HG02885 (cell line): ENCODE measurements around the gene ERBB4.
A peak's percentile ranks its signal among the peaks of the same experiment; 100 is the strongest.
"Not testable (repeated sequence)": the region's sequence is repeated elsewhere in the genome, so short reads cannot be mapped to it uniquely, and the experiment has no call there.

Experiments
- ATAC-seq: cut with Tn5 transposase; IDR thresholded peaks from one replicate; pipeline ENCODE4 v1.9.1; 2021; ENCODE audit warnings: mild to moderate bottlenecking; ENCODE audit not compliant: unreplicated experiment, poor library complexity

Gene ERBB4

GRCh38 chr2:212242724-212243123 lies 295.9 kb downstream of the ERBB4 start:
- ATAC-seq, result no peak

- ATAC-seq, result not testable (repeated sequence)
Observed at GRCh38 chr2:212238152-212238551, 300.4 kb downstream of the ERBB4 start.

- no peak for ATAC-seq
Observed at GRCh38 chr2:212237350-212238095, 301.1 kb downstream of the ERBB4 start.

GRCh38 chr2:212228743-212229171 lies 309.8 kb downstream of the ERBB4 start:
- no peak for ATAC-seq

- ATAC-seq, result no peak
Observed at GRCh38 chr2:212227755-212228154, 310.8 kb downstream of the ERBB4 start.

- no peak for ATAC-seq
Observed at GRCh38 chr2:212226114-212226513, 312.5 kb downstream of the ERBB4 start.

DNA sequence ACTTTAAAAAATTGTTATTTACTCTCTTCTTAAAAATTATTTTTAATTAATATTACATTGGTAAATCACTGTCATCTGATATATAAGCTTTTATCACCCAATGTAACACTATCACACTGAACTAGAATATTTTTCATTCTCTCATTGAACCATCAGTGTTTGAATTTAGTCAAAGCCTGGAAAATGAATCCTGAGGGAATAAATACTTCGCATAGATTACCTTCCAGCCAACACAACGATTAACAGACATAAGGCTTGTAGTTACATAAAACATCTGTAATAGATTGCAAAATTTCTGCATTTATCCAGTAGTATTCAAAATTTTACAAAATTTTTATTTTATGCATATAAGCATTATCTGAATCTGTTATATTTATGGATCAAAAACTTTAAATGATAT lies 314.9 kb downstream of the ERBB4 start:
- no peak for ATAC-seq

- peak; percentile 68 for ATAC-seq
Observed at GRCh38 chr2:212213191-212213590, 325.4 kb downstream of the ERBB4 start.

DNA sequence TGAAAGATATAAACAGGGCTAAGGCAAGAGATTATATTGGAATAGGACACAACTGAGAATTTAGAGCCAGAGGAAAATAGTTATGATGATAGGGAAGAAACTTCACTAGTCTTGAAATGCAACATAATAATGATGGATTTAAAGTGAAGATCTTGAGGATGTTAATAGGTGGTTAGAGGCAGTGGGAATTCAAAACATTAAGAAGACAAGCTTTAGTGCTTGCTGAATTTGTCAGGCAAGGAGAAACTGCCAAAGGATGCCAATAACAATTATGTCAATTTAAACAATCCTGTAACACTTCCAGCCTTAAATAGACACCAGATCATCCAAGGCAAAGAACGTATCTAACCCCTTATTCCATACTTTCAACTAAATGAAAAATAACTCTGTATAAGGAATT lies 330.1 kb downstream of the ERBB4 start:
- no peak for ATAC-seq

GRCh38 chr2:212197776-212198175 lies 340.8 kb downstream of the ERBB4 start:
- ATAC-seq, result no peak

- no peak for ATAC-seq
Observed at GRCh38 chr2:212195626-212196025, 343.0 kb downstream of the ERBB4 start.

- no peak for ATAC-seq
Observed at GRCh38 chr2:212194396-212194795, 344.2 kb downstream of the ERBB4 start.

DNA sequence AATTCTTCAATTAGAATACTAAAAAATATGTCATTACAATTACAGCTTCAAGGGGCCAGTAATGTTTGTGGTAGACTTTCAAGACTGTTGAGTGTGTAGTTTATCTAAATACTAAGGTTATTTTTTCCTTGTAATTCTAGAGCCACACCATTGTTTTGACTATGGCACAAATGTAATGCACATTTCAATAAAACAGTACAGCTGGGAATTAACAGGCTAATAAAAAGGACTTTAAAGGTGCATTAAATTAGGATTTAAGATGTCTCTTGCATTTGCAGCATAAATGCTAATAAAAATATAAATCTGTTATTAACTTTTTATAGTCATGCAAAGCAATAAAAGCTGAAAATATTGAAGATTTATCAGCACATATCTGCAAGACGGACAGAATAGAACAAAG lies 344.8 kb downstream of the ERBB4 start:
- ATAC-seq, result no peak

GRCh38 chr2:212193056-212193455 lies 345.5 kb downstream of the ERBB4 start:
- no peak for ATAC-seq

GRCh38 chr2:212191438-212191837 lies 347.2 kb downstream of the ERBB4 start:
- ATAC-seq, result not testable (repeated sequence)

GRCh38 chr2:212186166-212186565 lies 352.4 kb downstream of the ERBB4 start:
- no peak for ATAC-seq

DNA sequence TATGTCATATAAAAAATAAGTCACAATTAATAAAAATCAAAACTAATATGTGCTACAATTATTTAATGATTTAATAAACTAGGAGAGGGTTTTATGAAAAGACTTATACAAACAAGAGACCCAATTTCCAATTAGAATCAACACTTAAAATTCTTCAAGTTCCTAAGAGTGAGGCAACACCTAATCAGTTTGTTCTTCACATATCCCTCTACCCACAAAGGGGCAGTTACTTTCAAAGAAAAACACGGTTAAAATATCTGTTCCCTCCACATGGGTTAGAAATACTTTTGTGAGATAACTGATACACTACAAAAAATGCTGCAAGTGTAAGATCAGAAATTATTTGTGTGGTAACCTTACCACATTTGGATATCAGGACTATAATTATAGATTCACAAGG lies 357.0 kb downstream of the ERBB4 start:
- ATAC-seq, result no peak

DNA sequence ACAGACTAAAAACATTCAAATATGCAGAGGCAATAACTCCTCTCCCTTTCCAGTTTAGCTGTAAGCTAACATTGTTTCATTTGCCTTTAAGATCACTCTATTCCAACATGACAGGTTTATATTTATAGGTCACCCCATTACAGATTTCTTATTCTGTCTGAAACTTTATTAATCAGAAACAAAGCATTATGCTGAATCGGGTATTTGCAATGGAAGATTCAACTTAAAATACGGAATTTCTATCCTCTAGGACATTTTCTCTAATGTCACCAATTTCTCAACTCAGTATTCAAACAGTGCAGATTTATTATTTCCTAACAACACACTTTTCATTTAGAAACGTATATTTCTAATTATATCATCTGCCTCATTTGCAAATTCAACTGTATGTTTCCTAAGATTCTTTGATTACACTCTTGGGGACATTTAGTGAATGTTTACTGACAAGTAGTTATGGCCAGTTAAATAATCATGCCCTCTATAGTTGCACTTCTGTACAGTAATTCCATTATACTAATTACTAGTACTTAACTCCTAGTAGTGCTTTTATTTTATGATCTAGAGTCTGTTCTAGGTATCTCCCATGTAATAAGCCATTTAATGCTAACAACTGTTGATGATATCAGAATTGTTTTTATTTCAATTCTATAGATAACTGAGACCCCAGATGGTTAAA lies 358.1 kb downstream of the ERBB4 start:
- no peak for ATAC-seq

- ATAC-seq, result no peak
Observed at GRCh38 chr2:212177724-212178123, 360.9 kb downstream of the ERBB4 start.

GRCh38 chr2:212176151-212176550 lies 362.5 kb downstream of the ERBB4 start:
- ATAC-seq, result no peak

- no peak for ATAC-seq
Observed at GRCh38 chr2:212173756-212174510, 364.7 kb downstream of the ERBB4 start.
